Hematopoietic multipotent progenitor cell treated with erythropoietin and hydrocortisone succinate and interleukin-3 and kit ligand, for 17 days (in vitro differentiated cells): ENCODE measurements around the gene DLEC1.
"Not testable (repeated sequence)": the region's sequence is repeated elsewhere in the genome, so short reads cannot be mapped to it uniquely, and the experiment has no call there.

Source experiments
- DNase-seq: peaks from one replicate; pipeline ENCODE4 v3.0.0-alpha.2; 2015; ENCODE audit warnings: low spot score

Gene DLEC1

GRCh38 chr3:38038447-38038911, 529 bp upstream of the DLEC1 start:
- no peak for DNase-seq

- DNase-seq: no peak
Observed at GRCh38 chr3:38039899-38040261, 872 bp downstream of the DLEC1 start.

GRCh38 chr3:38040401-38040800, 1.4 kb downstream of the DLEC1 start:
- no peak for DNase-seq

- no peak for DNase-seq
Observed at GRCh38 chr3:38043486-38043885, 4.5 kb downstream of the DLEC1 start.

- no peak for DNase-seq
Observed at GRCh38 chr3:38046027-38046426, 7.0 kb downstream of the DLEC1 start.

GRCh38 chr3:38046821-38047220, 7.8 kb downstream of the DLEC1 start:
- DNase-seq: no peak

- no peak for DNase-seq
Observed at GRCh38 chr3:38047896-38048295, 8.9 kb downstream of the DLEC1 start.

- no peak for DNase-seq
Observed at GRCh38 chr3:38049358-38050126, 10.5 kb downstream of the DLEC1 start.

GRCh38 chr3:38051131-38051530, 12.1 kb downstream of the DLEC1 start:
- DNase-seq: no peak

- not testable (repeated sequence) for DNase-seq
Observed at GRCh38 chr3:38053286-38053685, 14.3 kb downstream of the DLEC1 start.

- DNase-seq: not testable (repeated sequence)
Observed at GRCh38 chr3:38053813-38054498, 14.9 kb downstream of the DLEC1 start.

GRCh38 chr3:38054499-38055001, 15.5 kb downstream of the DLEC1 start:
- DNase-seq: no peak

- no peak for DNase-seq
Observed at GRCh38 chr3:38059148-38059547, 20.1 kb downstream of the DLEC1 start.

GRCh38 chr3:38059591-38059990, 20.6 kb downstream of the DLEC1 start:
- no peak for DNase-seq

GRCh38 chr3:38062809-38063208, 23.8 kb downstream of the DLEC1 start:
- DNase-seq: no peak

GRCh38 chr3:38064453-38064852, 25.4 kb downstream of the DLEC1 start:
- not testable (repeated sequence) for DNase-seq

- no peak for DNase-seq
Observed at GRCh38 chr3:38067508-38068233, 28.7 kb downstream of the DLEC1 start.

GRCh38 chr3:38070013-38070412, 31.0 kb downstream of the DLEC1 start:
- no peak for DNase-seq

GRCh38 chr3:38077073-38077472, 38.1 kb downstream of the DLEC1 start:
- not testable (repeated sequence) for DNase-seq

GRCh38 chr3:38082296-38082695, 43.3 kb downstream of the DLEC1 start:
- DNase-seq: not testable (repeated sequence)

GRCh38 chr3:38083254-38083653, 44.2 kb downstream of the DLEC1 start:
- not testable (repeated sequence) for DNase-seq

- DNase-seq: no peak
Observed at GRCh38 chr3:38083871-38084333, 44.9 kb downstream of the DLEC1 start.
